NOMO-1 treated with DMSO at 0.1 percent for 48 hours (cell line): ENCODE results near the gene ATAD1.
A peak's percentile ranks its signal among the peaks of the same experiment; 100 is the strongest.
"Not testable (repeated sequence)": the region's sequence is repeated elsewhere in the genome, so short reads cannot be mapped to it uniquely, and the experiment has no call there.

Experiments
- DNase-seq: peaks from one replicate; lab custom pipeline; 2025; ENCODE audit not compliant: unreplicated experiment; lab: John Stamatoyannopoulos, UW

ATAD1 gene

GRCh38 chr10:87846711-87847110, 28.7 kb upstream of the ATAD1 start:
- DNase-seq = not testable (repeated sequence)

DNA sequence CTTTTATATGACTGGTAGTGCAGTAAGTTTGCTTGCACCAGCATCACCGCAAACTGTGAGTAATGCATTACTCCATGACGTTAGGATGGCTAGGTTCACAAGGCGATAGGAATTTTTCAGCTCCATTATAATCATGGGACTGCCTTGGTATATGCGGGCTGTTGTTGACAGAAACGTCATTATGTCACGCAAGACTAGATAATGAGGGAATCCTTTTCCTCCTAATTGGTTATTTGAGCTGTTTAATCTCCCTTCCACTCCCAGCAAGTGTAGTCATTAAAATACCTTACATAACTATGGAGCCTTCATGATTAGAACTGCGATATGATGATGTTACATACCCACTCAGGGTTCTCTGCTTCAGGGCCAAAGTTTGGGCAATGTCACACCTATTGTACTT, 28.0 kb upstream of the ATAD1 start:
- no peak for DNase-seq

DNA sequence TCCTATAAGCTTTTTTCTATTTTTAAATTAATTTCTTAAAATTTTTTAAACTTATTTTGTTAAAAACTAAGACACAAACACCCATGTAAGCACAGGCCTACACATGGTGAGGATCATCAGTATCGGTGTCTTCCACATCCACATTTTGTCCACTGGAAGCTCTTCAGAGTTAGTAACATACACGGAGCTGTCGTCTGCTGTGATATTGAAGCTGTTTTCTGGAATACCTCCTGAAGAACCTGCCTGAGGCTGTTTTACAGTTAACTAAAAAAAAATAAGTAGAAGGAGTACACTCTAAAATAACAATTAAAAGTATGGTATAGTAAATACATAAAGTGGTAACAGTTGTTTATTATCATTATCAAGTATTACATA, 27.6 kb upstream of the ATAD1 start:
- no peak for DNase-seq

GRCh38 chr10:87844837-87845623, 27.0 kb upstream of the ATAD1 start:
- DNase-seq = peak; percentile 20

DNA sequence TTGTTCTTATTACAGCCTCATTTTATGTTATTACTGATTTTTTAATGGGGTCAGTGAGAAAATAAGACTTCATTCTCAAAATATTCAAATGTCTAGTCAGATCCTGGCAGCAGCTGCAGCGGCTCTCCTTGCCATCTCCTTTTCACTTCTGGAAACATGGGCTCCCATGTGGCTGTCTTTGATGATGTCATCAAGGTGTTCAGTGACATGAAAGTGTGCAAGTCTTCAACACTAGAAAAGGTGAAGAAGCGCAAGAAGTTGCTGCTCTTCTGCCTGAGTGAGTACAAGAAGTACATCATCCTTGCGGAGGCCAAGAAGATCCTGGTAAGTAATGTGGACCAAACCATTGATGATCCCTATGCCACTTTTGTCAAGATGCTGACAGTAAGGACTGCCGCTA, 25.7 kb upstream of the ATAD1 start:
- DNase-seq = no peak

- DNase-seq = peak; percentile 20
These were observed 24.9 kb upstream of the ATAD1 start for GRCh38 chr10:87842776-87843497.

DNA sequence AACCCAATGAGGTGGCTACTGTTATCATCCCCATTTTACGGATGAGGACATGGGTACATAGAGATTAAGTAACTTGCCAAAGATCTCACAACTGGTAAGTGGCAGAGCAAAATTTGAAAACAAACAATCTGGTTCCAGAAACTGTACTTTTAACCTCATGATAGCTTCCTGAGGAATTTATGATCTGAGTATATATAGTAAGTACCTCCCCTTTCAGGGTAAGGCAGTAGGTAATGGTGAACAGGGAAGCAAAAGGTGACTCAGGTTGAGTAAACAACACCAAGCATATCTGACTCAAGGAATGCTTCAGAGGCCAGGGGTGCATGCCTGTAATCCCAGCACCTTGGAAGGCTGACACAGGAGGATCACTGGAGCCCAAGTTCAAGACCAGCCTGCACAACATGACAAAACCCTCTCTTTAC, 24.2 kb upstream of the ATAD1 start:
- no peak for DNase-seq

DNA sequence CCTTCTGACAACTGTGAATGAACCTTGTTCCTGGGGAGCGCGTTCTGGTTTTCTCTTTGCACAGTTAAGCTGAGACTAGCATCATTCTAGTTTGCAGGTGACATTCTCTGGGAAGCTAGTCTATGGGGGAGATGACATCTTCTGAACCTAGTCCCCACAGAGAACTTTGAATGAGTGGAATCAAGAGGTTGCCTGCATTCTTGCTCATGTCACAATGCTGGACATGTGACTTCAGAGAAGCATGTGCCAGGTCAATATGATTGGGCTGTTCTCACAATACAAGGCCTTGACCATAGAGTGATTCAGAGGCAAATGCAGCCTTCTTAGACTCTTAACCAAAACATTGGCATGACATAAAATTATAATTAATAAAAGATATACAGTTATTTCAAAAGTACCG, 23.2 kb upstream of the ATAD1 start:
- no peak for DNase-seq

DNA sequence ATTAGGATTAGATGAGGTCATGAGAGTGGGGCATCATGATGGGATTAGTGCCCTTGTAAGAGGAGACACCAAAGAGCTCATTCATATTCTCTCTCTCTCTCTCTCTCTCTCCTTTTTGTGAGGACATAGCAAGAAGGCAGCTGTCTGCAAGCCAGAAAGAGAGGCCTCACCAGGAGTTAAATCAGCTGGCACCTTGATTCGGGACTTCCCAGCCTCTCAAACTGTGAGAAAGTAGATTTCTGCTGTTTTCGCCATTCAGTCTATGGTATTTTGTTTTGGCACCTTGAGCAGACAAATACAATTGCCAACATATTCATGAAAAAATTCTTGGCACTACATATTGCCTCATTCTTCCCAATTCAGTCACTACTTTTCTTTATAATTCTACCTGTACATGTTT, 20.6 kb upstream of the ATAD1 start:
- no peak for DNase-seq

DNA sequence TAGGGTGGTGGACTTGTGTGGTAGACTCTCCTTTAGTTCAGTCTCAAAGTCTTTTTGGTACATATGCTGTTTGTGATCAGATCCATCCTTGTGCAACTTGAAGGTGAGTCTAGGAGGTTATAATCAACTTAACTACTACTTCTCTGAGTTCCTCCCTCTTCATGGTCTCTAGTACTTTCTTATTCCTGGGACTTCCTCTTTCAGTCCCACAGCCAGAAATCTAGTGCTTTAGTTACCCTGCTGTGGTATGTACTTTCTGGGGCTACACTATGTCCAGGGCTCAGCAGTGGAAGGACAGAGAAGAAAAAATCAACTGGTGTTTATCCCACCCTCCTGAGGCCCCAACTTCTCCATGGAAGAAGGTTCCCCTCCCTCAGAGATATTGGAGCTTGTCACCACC, 19.4 kb upstream of the ATAD1 start:
- DNase-seq = peak; percentile 81

GRCh38 chr10:87836098-87836497, 18.1 kb upstream of the ATAD1 start:
- DNase-seq = no peak

GRCh38 chr10:87829986-87830729, 12.1 kb upstream of the ATAD1 start:
- DNase-seq = no peak

DNA sequence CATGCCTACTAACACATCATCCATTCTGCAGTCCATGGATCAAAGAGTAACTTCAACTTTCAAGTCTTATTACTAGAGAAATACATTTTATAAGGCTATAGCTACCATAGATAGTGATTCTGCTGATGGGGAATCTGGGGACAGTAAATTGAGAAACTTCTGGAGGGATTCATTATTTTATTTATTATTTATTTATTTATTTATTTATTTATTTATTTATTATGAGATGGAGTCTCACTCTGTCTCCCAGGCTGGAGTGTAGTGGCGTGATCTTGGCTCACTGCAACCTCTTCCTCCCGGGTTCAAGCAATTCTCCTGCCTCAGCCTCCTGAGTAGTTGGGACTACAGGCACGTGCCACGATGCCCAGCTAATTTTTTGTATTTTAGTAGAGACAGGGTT, 11.0 kb upstream of the ATAD1 start:
- DNase-seq = not testable (repeated sequence)

GRCh38 chr10:87827681-87828080, 9.7 kb upstream of the ATAD1 start:
- no peak for DNase-seq

- DNase-seq = no peak
These were observed 8.6 kb upstream of the ATAD1 start for GRCh38 chr10:87826653-87827052.

- no peak for DNase-seq
These were observed 1.2 kb upstream of the ATAD1 start for GRCh38 chr10:87819289-87819585.

DNA sequence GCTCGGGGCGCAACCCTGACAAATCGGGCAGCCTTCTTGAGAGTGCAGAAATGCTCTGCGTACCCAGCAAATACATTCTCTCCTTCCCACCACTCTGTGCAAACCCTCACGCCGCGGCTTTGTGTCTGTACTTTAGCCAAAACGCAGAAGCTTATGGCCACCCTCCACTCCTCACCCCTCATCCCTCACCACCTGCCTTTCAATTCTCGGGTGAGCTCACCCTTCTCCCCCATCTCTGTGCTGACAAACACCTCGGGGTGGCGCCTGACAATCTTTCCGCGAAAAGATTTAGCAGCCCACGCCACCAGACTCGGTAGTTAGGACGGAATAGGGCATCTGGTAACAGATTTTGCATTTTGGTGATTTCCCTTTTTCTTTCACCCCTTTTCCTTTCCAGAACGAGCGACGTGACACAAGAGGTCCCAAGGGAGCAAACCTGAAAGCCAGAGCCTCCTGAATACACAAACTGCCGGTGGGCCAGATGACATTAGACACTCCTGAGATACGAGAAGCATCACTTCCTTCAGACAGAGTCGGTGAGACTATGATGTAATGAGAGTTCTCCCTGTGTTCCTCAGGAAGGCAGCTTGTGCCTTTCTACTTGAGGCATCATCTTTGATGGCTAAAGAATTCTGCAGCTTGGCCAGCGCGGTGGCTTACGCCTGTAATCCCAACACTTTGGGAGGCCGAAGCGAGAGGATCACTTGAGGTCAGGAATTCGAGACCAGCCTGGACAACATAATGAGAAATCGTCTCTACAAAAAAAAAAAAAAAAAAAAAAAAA, 671 bp upstream of the ATAD1 start:
- DNase-seq = peak; percentile 30

DNA sequence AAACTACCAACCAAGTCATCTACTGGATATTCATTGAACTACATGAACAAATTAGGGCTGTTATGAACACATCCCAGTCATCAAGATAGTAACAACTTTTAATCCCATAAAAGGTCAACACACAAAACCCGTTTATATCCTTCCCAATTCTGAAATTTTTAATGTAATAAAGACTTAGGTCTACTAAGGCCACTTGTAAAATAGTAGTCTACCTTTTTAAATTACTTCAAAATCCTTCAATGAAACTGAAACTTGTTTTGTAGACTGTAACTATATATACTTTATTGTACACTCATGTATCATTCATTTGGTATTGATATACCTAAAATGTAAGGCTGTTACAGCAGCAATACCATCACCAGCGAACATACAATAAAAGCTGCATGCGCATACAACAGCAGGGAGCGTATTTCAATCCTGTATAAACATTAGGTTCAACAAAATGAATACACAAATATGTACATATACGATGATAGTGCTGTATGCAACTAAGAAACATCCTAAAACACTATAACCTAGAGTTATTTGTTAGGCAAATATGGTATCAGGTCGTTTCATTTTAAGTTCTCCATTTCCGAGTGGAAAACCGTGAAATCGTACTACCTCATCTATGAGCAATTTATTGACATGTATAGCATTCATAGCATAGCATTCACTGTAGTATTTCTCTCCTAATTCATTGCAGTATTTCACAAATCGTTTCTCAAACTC, 973 bp downstream of the ATAD1 start:
- DNase-seq = no peak

DNA sequence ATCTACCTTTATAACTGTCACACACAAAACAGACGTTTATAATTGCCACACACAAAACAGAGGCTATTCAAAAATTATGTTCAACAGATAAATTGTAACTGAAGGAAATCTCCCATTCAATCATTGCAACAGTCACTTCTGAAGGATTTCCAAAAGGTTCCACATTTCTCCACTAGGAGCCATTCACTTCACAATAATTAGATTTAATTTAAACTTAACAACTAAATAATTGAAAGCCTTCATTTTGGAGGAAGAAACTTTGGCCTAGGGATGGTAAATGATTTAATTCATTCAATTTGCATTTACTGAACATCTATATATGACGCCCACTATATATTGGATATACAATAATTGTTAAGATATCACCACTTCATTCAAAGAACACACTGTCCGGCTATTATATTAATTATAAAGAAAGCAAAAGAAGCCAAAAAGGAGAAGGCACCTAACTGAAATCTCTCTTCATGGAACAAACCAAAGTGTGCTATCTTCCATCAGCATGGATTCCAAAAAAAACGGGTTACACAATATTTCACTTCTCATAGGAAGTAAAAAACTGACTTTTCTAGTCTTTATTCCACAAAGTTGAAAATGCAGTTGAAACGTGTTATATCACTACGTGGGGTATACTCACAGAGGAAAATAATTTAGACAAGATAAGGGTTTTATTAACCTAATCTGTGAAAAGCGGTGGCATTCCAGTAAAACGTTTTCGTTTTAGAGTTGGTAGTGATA, 1.7 kb downstream of the ATAD1 start:
- DNase-seq = peak; percentile 10

DNA sequence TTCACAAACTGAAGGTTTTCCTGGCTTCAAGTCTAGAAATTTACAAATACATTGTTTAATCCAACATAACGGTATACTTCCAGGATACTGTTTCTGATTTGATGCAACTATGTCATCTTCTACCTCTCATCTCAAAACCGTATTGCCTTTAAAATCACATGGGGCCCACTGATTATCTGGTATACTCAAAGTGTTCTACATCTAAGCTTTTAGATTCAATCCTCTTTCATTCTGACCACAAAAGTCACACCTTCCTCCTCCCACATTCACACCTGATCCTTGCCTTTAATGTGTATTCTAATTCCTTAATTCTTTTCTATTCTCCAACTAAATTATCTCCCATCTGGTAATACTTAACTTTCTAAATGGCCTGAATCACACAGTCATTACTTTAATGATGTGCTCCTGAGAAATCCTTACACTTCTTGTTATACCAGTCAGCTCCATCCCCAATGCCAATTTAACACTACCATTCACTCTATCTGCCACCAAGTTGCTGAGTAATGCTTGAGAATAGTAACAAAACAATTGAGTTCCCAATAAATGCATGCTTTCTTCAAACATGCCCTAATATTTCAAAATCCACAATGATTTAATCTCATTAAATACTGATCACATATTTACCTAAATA, 13.0 kb downstream of the ATAD1 start:
- DNase-seq = no peak
